HepG2 (cell line): ENCODE measurements around the gene PRR12.

Experiments used
- ELF4 ChIP-seq: sonication (generic); formaldehyde crosslinking; IDR thresholded peaks from 2 replicates; pipeline ENCODE4 v1.5.0; 2020; ENCODE audit warnings: missing genetic modification reagents, mild to moderate bottlenecking, moderate library complexity, borderline replicate concordance
- IRF9 ChIP-seq: sonication (generic); formaldehyde crosslinking; IDR thresholded peaks from 2 replicates; pipeline ENCODE4 v1.8.0; 2022; ENCODE audit warnings: missing genetic modification reagents, mild to moderate bottlenecking, borderline replicate concordance
- KDM1A ChIP-seq: IDR thresholded peaks from 2 replicates; pipeline ENCODE4 v1.6.1; 2016; ENCODE audit warnings: missing compliant biosample characterization
- NR2F1 ChIP-seq, 2 experiments: fragments of 450-650 bp in 1 of 2; formaldehyde crosslinking in 1 of 2; IDR thresholded peaks; 2 replicates each; pipeline versions ENCODE4 v1.5.0 to v1.6.1; 2016 to 2020; ENCODE audit warnings: mild to moderate bottlenecking in 1 of 2, missing compliant biosample characterization in 1 of 2, missing genetic modification reagents in 1 of 2, moderate library complexity in 1 of 2
- POLR2A ChIP-seq, 2 experiments: IDR thresholded peaks; 2 replicates each; pipeline ENCODE4 v1.6.1; 2011; ENCODE audit warnings: low read depth in 2 of 2, low read length in 2 of 2, mild to moderate bottlenecking in 1 of 2, moderate library complexity in 1 of 2; ENCODE audit not compliant: insufficient read depth in 1 of 2
- PTBP1 ChIP-seq: fragments of 200-400 bp; formaldehyde crosslinking; IDR thresholded peaks from 2 replicates; pipeline ENCODE4 v1.6.1; 2018; ENCODE audit warnings: low read length, low read depth; ENCODE audit not compliant: poor library complexity, severe bottlenecking
- SP1 ChIP-seq, 2 experiments: fragments of 450-650 bp in 1 of 2; sonication (generic) in 1 of 2; formaldehyde crosslinking in 1 of 2; IDR thresholded peaks; 2 replicates each; pipeline versions ENCODE4 v1.4.0 to v1.6.1; 2016 to 2020; ENCODE audit warnings: missing genetic modification reagents in 1 of 2
- ZBTB20 ChIP-seq: sonication (generic); formaldehyde crosslinking; IDR thresholded peaks from 2 replicates; pipeline ENCODE4 v1.8.1; 2023; ENCODE audit warnings: missing genetic modification reagents, low read depth, mild to moderate bottlenecking, borderline replicate concordance
- TF ChIP-seq, protein P1 (sequence below): sonication (generic); formaldehyde crosslinking; IDR thresholded peaks from 2 replicates; pipeline ENCODE4 v1.5.0; 2020; ENCODE audit warnings: mild to moderate bottlenecking, missing genetic modification reagents, moderate library complexity

- no peak for TF ChIP-seq ELF4
- TF ChIP-seq, protein P1, sequence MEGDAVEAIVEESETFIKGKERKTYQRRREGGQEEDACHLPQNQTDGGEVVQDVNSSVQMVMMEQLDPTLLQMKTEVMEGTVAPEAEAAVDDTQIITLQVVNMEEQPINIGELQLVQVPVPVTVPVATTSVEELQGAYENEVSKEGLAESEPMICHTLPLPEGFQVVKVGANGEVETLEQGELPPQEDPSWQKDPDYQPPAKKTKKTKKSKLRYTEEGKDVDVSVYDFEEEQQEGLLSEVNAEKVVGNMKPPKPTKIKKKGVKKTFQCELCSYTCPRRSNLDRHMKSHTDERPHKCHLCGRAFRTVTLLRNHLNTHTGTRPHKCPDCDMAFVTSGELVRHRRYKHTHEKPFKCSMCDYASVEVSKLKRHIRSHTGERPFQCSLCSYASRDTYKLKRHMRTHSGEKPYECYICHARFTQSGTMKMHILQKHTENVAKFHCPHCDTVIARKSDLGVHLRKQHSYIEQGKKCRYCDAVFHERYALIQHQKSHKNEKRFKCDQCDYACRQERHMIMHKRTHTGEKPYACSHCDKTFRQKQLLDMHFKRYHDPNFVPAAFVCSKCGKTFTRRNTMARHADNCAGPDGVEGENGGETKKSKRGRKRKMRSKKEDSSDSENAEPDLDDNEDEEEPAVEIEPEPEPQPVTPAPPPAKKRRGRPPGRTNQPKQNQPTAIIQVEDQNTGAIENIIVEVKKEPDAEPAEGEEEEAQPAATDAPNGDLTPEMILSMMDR (CRISPR knock-in tag) = no peak
- TF ChIP-seq POLR2A (IDR thresholded peaks at IDR 0.05; ENCODE audit: insufficient read depth in 1 of 2, low read depth in 2 of 2, low read length in 2 of 2) = no peak
- no peak for TF ChIP-seq IRF9 (CRISPR knock-in tag)
- no peak for TF ChIP-seq SP1 (IDR thresholded peaks at IDR 0.05)
- no peak for TF ChIP-seq SP1 (CRISPR knock-in tag; IDR thresholded peaks at IDR 0.05)
- TF ChIP-seq PTBP1 = no peak
- TF ChIP-seq ZBTB20 (CRISPR knock-in tag) = no peak
- TF ChIP-seq KDM1A = no peak
- TF ChIP-seq NR2F1 (CRISPR knock-in tag; IDR thresholded peaks at IDR 0.05) = no peak
These were observed 55.0 kb downstream of the PRR12 start for GRCh38 chr19:49645995-49646394.
